HEK293 (cell line): Measurements from ENCODE around the gene RAC2.
A peak's percentile ranks its signal among the peaks of the same experiment; 100 is the strongest.

Experiments
- CTCF ChIA-PET: fragments of 350-600 bp; formaldehyde crosslinking; extraction: SDS; loops from one replicate; lab custom pipeline; 2021; ENCODE audit warnings: antibody characterized with exemption; lab: Yijun Ruan, JAX
- POLR2A ChIA-PET: fragments of 300-600 bp; formaldehyde crosslinking; extraction: SDS; loops from one replicate; lab custom pipeline; 2020; ENCODE audit warnings: antibody characterized with exemption, inconsistent platforms; lab: Yijun Ruan, JAX
- H3K27ac ChIP-seq: fragments of 200-500 bp; sonication (Bioruptor generic); 2 replicates; pipeline ENCODE4 v1.5.1; 2014; ENCODE audit warnings: low read depth, low read length, control low read depth, inconsistent platforms; ENCODE audit errors: extremely low read depth
- H3K36me3 ChIP-seq, 2 experiments: fragments of 200-500 bp in 1 of 2; sonication (Bioruptor generic) in 1 of 2; 1 replicate in 1 of 2; 2 replicates in 1 of 2; pipeline ENCODE4 v1.5.1; 2014 to 2017; ENCODE audit warnings: inconsistent platforms in 2 of 2, low read length in 2 of 2; ENCODE audit not compliant: control insufficient read depth in 2 of 2, insufficient read depth in 1 of 2
- H3K4me1 ChIP-seq: fragments of 200-500 bp; sonication (Bioruptor generic); 2 replicates; pipeline ENCODE4 v1.5.1; 2014; ENCODE audit warnings: mild to moderate bottlenecking, low read length, inconsistent platforms; ENCODE audit not compliant: control insufficient read depth, insufficient read depth
- H3K4me3 ChIP-seq: 2 replicates; pipeline ENCODE4 v1.5.1; 2011; ENCODE audit warnings: low read depth, mild to moderate bottlenecking, control low read depth, low read length, moderate library complexity
- H3K9me3 ChIP-seq: fragments of 200-500 bp; sonication (Bioruptor generic); 2 replicates; pipeline ENCODE4 v1.5.1; 2014; ENCODE audit warnings: low read depth, low read length, inconsistent platforms; ENCODE audit not compliant: control insufficient read depth, insufficient read depth
- FEZF1 ChIP-seq: fragments of 450-650 bp; formaldehyde crosslinking; IDR thresholded peaks from 2 replicates; pipeline ENCODE4 v1.5.1; 2016; ENCODE audit warnings: missing biosample characterization, missing genetic modification characterization
- HOXA7 ChIP-seq: sonication (generic); formaldehyde crosslinking; IDR thresholded peaks from 2 replicates; pipeline ENCODE4 v1.8.1; 2022; ENCODE audit warnings: missing genetic modification reagents, borderline replicate concordance
- IKZF3 ChIP-seq: fragments of 450-650 bp; IDR thresholded peaks from 2 replicates; pipeline ENCODE4 v1.5.0; 2018; ENCODE audit warnings: missing biosample characterization, mild to moderate bottlenecking, missing genetic modification characterization, moderate library complexity
- SALL2 ChIP-seq: fragments of 450-650 bp; formaldehyde crosslinking; IDR thresholded peaks from 2 replicates; pipeline ENCODE4 v1.5.0; 2017; ENCODE audit warnings: missing biosample characterization, mild to moderate bottlenecking, missing genetic modification characterization, borderline replicate concordance
- SCRT2 ChIP-seq: fragments of 450-650 bp; formaldehyde crosslinking; IDR thresholded peaks from 2 replicates; pipeline ENCODE4 v1.5.1; 2016; ENCODE audit warnings: missing biosample characterization, missing genetic modification characterization
- SP2 ChIP-seq: fragments of 450-650 bp; formaldehyde crosslinking; IDR thresholded peaks from 2 replicates; pipeline ENCODE4 v1.5.1; 2016; ENCODE audit warnings: missing biosample characterization, missing genetic modification characterization
- ZFHX2 ChIP-seq: fragments of 450-650 bp; formaldehyde crosslinking; conservative IDR thresholded peaks from 2 replicates; pipeline ENCODE4 v1.5.1; 2016; ENCODE audit warnings: missing biosample characterization, missing genetic modification characterization
- ZNF112 ChIP-seq: fragments of 450-650 bp; formaldehyde crosslinking; IDR thresholded peaks from 2 replicates; pipeline ENCODE4 v1.5.0; 2017; ENCODE audit warnings: missing biosample characterization, missing genetic modification characterization
- ZNF132 ChIP-seq: fragments of 450-650 bp; formaldehyde crosslinking; IDR thresholded peaks from 2 replicates; pipeline ENCODE4 v1.5.1; 2017; ENCODE audit warnings: missing biosample characterization, missing genetic modification characterization, borderline replicate concordance
- ZNF16 ChIP-seq: fragments of 450-650 bp; formaldehyde crosslinking; IDR thresholded peaks from 2 replicates; pipeline ENCODE4 v1.5.1; 2016; ENCODE audit warnings: low read depth, missing biosample characterization, missing genetic modification characterization
- ZNF202 ChIP-seq: fragments of 450-650 bp; formaldehyde crosslinking; IDR thresholded peaks from 2 replicates; pipeline ENCODE4 v1.5.1; 2016; ENCODE audit warnings: missing biosample characterization, missing genetic modification characterization, borderline replicate concordance
- ZNF239 ChIP-seq: fragments of 450-650 bp; formaldehyde crosslinking; IDR thresholded peaks from 2 replicates; pipeline ENCODE4 v1.5.1; 2016; ENCODE audit warnings: missing biosample characterization, missing genetic modification characterization
- ZNF548 ChIP-seq: fragments of 450-650 bp; formaldehyde crosslinking; IDR thresholded peaks from 2 replicates; pipeline ENCODE4 v1.5.1; 2016; ENCODE audit warnings: missing biosample characterization, missing genetic modification characterization
- ZNF560 ChIP-seq: fragments of 450-650 bp; formaldehyde crosslinking; IDR thresholded peaks from 2 replicates; pipeline ENCODE4 v1.5.1; 2017; ENCODE audit warnings: missing biosample characterization, missing genetic modification characterization, borderline replicate concordance
- ZNF664 ChIP-seq: fragments of 450-650 bp; formaldehyde crosslinking; IDR thresholded peaks from 2 replicates; pipeline ENCODE4 v1.5.1; 2016; ENCODE audit warnings: missing biosample characterization, missing genetic modification characterization
- ZSCAN16 ChIP-seq: fragments of 450-650 bp; formaldehyde crosslinking; IDR thresholded peaks from 2 replicates; pipeline ENCODE4 v1.5.1; 2016; ENCODE audit warnings: missing biosample characterization, missing genetic modification characterization
- ZXDB ChIP-seq: fragments of 450-650 bp; formaldehyde crosslinking; IDR thresholded peaks from 2 replicates; pipeline ENCODE4 v1.5.1; 2016; ENCODE audit warnings: missing biosample characterization, missing genetic modification characterization
- TF ChIP-seq, protein P1 (sequence below): fragments of 450-650 bp; formaldehyde crosslinking; IDR thresholded peaks from 2 replicates; pipeline ENCODE4 v1.5.1; 2016; ENCODE audit warnings: missing biosample characterization, missing genetic modification characterization
- TF ChIP-seq, protein P2 (sequence below): fragments of 450-650 bp; formaldehyde crosslinking; IDR thresholded peaks from 2 replicates; pipeline ENCODE4 v1.5.1; 2016; ENCODE audit warnings: missing biosample characterization, missing genetic modification characterization
- TF ChIP-seq, protein P3 (sequence below): fragments of 450-650 bp; formaldehyde crosslinking; IDR thresholded peaks from 2 replicates; pipeline ENCODE4 v1.5.1; 2016; ENCODE audit warnings: missing biosample characterization, missing genetic modification characterization, low read depth
- TF ChIP-seq, protein P4 (sequence below): fragments of 450-650 bp; formaldehyde crosslinking; IDR thresholded peaks from 2 replicates; pipeline ENCODE4 v1.5.1; 2016; ENCODE audit warnings: missing biosample characterization, missing genetic modification characterization

Gene RAC2

DNA sequence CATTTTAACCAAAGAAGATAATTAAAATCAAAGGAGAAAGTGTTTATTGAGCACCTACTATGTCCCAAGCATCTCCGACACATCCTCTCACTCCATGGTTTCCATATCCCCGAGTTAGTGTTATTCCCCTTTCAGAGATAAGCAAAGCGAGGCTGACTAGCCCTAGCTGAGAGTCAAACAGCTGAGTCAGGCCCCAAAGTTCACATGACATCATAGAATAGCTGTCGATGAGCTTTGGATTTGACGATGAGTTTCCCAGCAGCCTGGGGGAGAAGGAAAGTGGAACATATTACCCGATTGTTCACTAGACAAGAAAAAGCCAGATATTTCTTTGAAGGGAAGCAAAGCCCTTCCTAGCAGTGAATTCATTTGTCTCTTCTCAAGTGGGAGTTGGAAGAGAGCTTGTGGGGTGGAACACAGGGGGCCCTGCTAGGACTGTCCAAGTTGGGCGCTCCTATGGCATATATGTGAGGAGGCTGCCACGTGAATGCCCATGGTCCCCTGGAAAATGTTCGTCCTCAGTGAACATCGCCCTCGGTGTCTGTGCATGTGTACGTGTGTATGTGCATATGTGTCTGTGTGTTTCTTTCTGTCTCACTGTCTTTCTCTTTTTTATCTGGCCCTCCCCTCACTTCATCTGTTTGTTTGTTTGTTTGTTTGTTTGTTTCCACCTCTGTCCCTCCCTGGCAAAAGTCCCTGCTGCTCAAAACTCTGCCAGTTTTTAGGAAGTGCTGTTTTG lies 37.7 kb upstream of the RAC2 start:
- ChIA-PET CTCF (interaction anchor here (0.6 to 2.3 kb wide), 9 partner anchors 9 to 202 kb away, joined by 3 to 7 read pairs (median 5); no protein-coding TSS in a partner anchor), POLR2A (no interaction called here)
- Histone ChIP-seq H3K4me3 (no peak overlapping the region), H3K27ac (no peak overlapping the region), H3K9me3 (no peaks in the 10 kb centered on the region), H3K4me1 (no peaks in the 10 kb centered on the region), H3K36me3 (no peaks in the 10 kb centered on the region)
- TF ChIP-seq IKZF3 (no peak), ZFHX2 (no peak), ZNF664 (peak; percentile 70), ZNF202 (no peak)
- TF ChIP-seq, protein P1, sequence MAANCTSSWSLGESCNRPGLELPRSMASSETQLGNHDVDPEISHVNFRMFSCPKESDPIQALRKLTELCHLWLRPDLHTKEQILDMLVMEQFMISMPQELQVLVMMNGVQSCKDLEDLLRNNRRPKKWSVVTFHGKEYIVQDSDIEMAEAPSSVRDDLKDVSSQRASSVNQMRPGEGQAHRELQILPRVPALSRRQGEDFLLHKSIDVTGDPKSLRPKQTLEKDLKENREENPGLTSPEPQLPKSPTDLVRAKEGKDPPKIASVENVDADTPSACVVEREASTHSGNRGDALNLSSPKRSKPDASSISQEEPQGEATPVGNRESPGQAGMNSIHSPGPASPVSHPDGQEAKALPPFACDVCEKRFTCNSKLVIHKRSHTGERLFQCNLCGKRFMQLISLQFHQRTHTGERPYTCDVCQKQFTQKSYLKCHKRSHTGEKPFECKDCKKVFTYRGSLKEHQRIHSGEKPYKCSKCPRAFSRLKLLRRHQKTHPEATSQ (tag by site-specific recombination): no peak

DNA sequence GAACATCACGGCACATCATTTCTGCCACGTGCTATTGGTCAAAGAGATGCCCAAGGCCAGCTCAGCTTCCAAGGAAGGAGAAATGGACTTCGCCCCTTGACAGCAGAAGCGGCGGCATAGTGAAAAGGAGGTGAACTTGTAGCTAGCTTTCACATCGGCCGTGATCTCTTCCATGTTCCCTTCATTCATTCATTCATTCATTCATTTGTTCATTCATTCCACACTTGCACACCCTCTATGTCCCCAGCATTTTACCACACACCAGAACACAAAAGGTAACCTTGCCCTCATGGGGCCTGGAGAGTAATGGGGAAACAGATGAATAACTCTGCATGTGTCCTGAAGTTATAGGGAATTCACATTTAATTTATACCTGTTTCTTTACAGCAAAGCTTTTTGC lies 37.1 kb upstream of the RAC2 start:
- Histone ChIP-seq H3K36me3 (no peaks in the 10 kb centered on the region), H3K9me3 (no peaks in the 10 kb centered on the region), H3K4me3 (no peak overlapping the region), H3K4me1 (no peaks in the 10 kb centered on the region), H3K27ac (no peak overlapping the region)
- ChIA-PET POLR2A (no interaction called here), CTCF (interaction anchor here (0.7 to 2.3 kb wide), 8 partner anchors 10 to 201 kb away, joined by 3 to 7 read pairs (median 5); no protein-coding TSS in a partner anchor)
- TF ChIP-seq, protein P2, sequence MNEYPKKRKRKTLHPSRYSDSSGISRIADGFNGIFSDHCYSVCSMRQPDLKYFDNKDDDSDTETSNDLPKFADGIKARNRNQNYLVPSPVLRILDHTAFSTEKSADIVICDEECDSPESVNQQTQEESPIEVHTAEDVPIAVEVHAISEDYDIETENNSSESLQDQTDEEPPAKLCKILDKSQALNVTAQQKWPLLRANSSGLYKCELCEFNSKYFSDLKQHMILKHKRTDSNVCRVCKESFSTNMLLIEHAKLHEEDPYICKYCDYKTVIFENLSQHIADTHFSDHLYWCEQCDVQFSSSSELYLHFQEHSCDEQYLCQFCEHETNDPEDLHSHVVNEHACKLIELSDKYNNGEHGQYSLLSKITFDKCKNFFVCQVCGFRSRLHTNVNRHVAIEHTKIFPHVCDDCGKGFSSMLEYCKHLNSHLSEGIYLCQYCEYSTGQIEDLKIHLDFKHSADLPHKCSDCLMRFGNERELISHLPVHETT: no peak
- TF ChIP-seq, protein P3, sequence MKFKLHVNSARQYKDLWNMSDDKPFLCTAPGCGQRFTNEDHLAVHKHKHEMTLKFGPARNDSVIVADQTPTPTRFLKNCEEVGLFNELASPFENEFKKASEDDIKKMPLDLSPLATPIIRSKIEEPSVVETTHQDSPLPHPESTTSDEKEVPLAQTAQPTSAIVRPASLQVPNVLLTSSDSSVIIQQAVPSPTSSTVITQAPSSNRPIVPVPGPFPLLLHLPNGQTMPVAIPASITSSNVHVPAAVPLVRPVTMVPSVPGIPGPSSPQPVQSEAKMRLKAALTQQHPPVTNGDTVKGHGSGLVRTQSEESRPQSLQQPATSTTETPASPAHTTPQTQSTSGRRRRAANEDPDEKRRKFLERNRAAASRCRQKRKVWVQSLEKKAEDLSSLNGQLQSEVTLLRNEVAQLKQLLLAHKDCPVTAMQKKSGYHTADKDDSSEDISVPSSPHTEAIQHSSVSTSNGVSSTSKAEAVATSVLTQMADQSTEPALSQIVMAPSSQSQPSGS (tag by site-specific recombination): no peak
- TF ChIP-seq ZNF16 (tag by site-specific recombination) (no peak), ZNF560 (tag by site-specific recombination) (no peak), ZXDB (tag by site-specific recombination) (no peak), SP2 (tag by site-specific recombination) (no peak), ZNF132 (tag by site-specific recombination) (no peak), ZNF239 (tag by site-specific recombination) (no peak), FEZF1 (tag by site-specific recombination) (no peak), SALL2 (no peak), ZNF112 (tag by site-specific recombination) (no peak), SCRT2 (tag by site-specific recombination) (no peak), ZSCAN16 (tag by site-specific recombination) (no peak), ZNF548 (tag by site-specific recombination) (no peak), HOXA7 (no peak)
- TF ChIP-seq, protein P1 (tag by site-specific recombination): no peak
- TF ChIP-seq, protein P4, sequence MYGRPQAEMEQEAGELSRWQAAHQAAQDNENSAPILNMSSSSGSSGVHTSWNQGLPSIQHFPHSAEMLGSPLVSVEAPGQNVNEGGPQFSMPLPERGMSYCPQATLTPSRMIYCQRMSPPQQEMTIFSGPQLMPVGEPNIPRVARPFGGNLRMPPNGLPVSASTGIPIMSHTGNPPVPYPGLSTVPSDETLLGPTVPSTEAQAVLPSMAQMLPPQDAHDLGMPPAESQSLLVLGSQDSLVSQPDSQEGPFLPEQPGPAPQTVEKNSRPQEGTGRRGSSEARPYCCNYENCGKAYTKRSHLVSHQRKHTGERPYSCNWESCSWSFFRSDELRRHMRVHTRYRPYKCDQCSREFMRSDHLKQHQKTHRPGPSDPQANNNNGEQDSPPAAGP (tag by site-specific recombination): no peak
